ENCODE data around the gene DCP2.
A peak's percentile ranks its signal among the peaks of the same experiment; 100 is the strongest.

The DCP2 gene

DNA sequence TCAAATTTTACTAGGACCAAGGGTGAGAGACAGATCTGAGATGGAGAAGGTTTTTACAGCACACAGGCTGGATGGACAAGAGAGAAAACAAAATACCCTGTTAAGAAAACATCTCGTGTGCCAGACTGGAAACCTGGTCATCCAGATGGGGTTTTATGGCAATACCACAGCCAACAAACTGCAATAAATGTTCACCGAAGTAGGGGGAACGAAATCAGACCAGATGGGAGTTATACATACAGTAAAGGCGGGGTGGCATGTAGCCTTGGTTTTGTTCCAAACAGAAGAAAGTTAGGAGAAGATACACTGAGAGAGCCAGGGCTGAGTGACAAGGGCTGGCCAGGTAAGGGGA, 63.3 kb downstream of the DCP2 start:
- TF ChIP-seq SIN3A (IDR thresholded peaks at IDR 0.05; ENCODE audit: borderline replicate concordance, insufficient read depth, low read length), result no peak
- TF ChIP-seq TAF1 (IDR thresholded peaks at IDR 0.05; ENCODE audit: borderline replicate concordance, insufficient read depth, low read length), result no peak
- TF ChIP-seq, protein P1, sequence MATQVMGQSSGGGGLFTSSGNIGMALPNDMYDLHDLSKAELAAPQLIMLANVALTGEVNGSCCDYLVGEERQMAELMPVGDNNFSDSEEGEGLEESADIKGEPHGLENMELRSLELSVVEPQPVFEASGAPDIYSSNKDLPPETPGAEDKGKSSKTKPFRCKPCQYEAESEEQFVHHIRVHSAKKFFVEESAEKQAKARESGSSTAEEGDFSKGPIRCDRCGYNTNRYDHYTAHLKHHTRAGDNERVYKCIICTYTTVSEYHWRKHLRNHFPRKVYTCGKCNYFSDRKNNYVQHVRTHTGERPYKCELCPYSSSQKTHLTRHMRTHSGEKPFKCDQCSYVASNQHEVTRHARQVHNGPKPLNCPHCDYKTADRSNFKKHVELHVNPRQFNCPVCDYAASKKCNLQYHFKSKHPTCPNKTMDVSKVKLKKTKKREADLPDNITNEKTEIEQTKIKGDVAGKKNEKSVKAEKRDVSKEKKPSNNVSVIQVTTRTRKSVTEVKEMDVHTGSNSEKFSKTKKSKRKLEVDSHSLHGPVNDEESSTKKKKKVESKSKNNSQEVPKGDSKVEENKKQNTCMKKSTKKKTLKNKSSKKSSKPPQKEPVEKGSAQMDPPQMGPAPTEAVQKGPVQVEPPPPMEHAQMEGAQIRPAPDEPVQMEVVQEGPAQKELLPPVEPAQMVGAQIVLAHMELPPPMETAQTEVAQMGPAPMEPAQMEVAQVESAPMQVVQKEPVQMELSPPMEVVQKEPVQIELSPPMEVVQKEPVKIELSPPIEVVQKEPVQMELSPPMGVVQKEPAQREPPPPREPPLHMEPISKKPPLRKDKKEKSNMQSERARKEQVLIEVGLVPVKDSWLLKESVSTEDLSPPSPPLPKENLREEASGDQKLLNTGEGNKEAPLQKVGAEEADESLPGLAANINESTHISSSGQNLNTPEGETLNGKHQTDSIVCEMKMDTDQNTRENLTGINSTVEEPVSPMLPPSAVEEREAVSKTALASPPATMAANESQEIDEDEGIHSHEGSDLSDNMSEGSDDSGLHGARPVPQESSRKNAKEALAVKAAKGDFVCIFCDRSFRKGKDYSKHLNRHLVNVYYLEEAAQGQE (IDR thresholded peaks at IDR 0.05; ENCODE audit: insufficient read depth in 1 of 2, low read depth in 2 of 2, low read length in 2 of 2), result no peak
- no peak for TF ChIP-seq POLR2AphosphoS5 (IDR thresholded peaks at IDR 0.05; ENCODE audit: low read depth, low read length)
- TF ChIP-seq FOXP2 (optimal IDR thresholded peaks at IDR 0.05; ENCODE audit: borderline replicate concordance, extremely low read depth, extremely low read length, insufficient read depth), result no peak

DNA sequence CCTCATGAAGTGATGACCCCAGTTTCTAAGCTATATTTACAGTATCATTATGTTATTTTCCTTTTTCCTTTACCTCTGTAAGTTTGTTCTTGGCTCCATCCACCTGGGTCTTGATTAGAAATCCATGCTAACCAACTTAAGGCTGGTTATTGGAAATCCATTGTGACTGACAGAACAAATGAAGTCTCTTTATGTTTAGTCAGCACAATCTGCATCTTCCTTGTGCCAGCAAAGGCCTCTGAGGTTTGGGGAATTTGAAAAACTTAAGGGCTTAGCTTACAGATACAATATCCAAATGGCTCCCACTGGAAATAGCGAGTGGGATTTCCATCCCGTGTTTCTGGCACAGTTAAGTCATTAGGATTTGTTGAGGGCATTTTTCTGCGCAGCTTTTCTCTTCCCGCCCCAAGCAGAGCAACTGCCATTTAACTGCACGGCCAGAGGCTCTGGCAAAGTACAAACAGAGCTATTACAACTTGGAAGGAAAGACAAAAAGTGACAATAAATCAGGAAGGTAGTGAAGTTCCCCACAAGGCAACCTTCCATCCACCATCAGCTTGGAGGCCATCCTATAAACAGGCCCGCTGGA, 64.2 kb downstream of the DCP2 start:
- TF ChIP-seq FOXP2 (optimal IDR thresholded peaks at IDR 0.05; ENCODE audit: borderline replicate concordance, extremely low read depth, extremely low read length, insufficient read depth) (no peak), POLR2AphosphoS5 (IDR thresholded peaks at IDR 0.05; ENCODE audit: low read depth, low read length) (no peak), TAF1 (IDR thresholded peaks at IDR 0.05; ENCODE audit: borderline replicate concordance, insufficient read depth, low read length) (no peak)
- TF ChIP-seq, protein P1 (IDR thresholded peaks at IDR 0.05; ENCODE audit: insufficient read depth in 1 of 2, low read depth in 2 of 2, low read length in 2 of 2), result no peak

DNA sequence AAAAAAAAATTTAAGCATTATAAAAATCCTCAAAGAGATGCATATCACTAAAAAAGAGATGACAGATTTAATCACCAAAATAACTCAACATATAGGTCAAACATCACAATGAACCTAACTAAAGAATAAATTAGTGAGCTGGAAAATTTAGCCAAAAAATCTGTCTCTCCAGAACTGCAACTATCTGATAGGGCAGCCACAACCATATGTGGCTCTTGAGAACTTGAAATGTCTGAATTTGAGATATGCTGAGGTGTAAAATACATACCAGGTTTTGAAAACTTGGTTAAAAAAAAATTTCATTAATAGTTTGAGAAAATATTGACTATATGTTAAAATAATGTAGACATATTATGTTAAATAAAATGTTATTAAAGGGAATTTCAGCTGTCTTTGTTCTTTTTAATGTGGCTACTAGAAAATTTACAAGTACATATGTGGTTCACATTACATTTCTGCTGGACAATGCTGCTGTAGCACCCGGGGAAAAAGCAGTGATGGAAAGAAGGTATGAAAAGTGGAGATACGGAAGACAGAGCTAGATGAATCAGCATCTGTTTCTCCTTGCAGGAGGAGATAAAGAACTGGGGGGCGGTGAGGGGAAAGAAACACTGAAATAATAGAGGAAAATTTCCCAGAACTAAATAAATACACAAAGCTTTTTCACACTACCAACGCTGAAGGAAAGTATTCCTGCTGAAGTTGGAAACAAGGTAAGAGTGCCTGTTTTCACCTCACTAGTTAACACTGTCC, 66.1 kb downstream of the DCP2 start:
- TF ChIP-seq, protein P1 (IDR thresholded peaks at IDR 0.05; ENCODE audit: insufficient read depth in 1 of 2, low read depth in 2 of 2, low read length in 2 of 2), result no peak
- TF ChIP-seq SIN3A (IDR thresholded peaks at IDR 0.05; ENCODE audit: borderline replicate concordance, insufficient read depth, low read length), result no peak
- TF ChIP-seq POLR2AphosphoS5 (IDR thresholded peaks at IDR 0.05; ENCODE audit: low read depth, low read length), result peak; percentile 54
- TF ChIP-seq FOXP2 (optimal IDR thresholded peaks at IDR 0.05; ENCODE audit: borderline replicate concordance, extremely low read depth, extremely low read length, insufficient read depth), result no peak
- TF ChIP-seq TAF1 (IDR thresholded peaks at IDR 0.05; ENCODE audit: borderline replicate concordance, insufficient read depth, low read length), result no peak

DNA sequence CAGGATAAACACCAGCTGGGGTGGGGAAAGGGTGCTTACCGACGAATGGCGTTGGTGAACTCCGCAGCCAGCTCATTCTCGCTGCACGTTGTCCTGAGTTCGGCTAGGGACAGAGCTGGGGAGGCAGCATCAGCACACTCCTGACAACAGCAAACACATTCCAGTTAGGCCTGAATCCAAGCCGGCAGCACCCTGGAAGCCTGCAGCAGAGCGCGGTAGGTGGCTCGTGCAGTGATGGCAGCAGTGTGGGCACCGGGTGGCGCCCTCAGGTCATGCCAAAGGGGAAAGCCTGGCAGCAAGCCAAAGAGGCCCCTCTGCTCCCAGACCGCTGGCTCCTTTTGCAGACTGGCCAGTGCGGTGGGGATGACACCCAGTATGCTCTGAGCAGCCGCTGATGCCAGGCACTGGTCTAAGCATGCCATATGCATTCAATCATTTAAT, 66.9 kb downstream of the DCP2 start:
- no peak for TF ChIP-seq SIN3A (IDR thresholded peaks at IDR 0.05; ENCODE audit: borderline replicate concordance, insufficient read depth, low read length)
- TF ChIP-seq, protein P1 (IDR thresholded peaks at IDR 0.05; ENCODE audit: insufficient read depth in 1 of 2, low read depth in 2 of 2, low read length in 2 of 2), result no peak

Data from PFSK-1 (cell line).